Neural cell (in vitro differentiated cells): ENCODE measurements around the gene FLOT2. TPM values are rescaled to one million over a fixed set of nuclear protein-coding genes. Genes with fewer than 3 reads are reported as not detected.

ENCODE experiments used
- H2AFZ ChIP-seq: fragments of 200-600, 300-800 bp; sonication (generic), shearing (Covaris generic); 2 replicates; pipeline ENCODE4 v1.6.0; 2014; ENCODE audit warnings: low read depth, mild to moderate bottlenecking, antibody characterized with exemption, low read length, moderate library complexity
- H3F3A ChIP-seq: fragments of 200-600 bp; shearing (Covaris generic); 2 replicates; pipeline ENCODE4 v1.6.1; 2016; ENCODE audit warnings: mild to moderate bottlenecking, moderate library complexity, mixed read lengths, antibody characterized with exemption, low read length; ENCODE audit not compliant: insufficient read depth, poor library complexity, severe bottlenecking
- H3K27ac ChIP-seq: fragments of 200-600, 300-800 bp; sonication (generic), shearing (Covaris generic); 2 replicates; pipeline ENCODE4 v1.5.1; 2014; ENCODE audit warnings: mild to moderate bottlenecking, low read length, moderate library complexity
- H3K27me3 ChIP-seq: fragments of 300-800, 200-600 bp; sonication (generic), shearing (Covaris generic); 2 replicates; pipeline ENCODE4 v1.6.0; 2014; ENCODE audit warnings: mild to moderate bottlenecking, low read depth, low read length, moderate library complexity; ENCODE audit not compliant: insufficient read depth
- H3K36me3 ChIP-seq: fragments of 300-800, 200-600 bp; sonication (generic), shearing (Covaris generic); 2 replicates; pipeline ENCODE4 v1.5.1; 2014; ENCODE audit warnings: mild to moderate bottlenecking, antibody characterized with exemption, low read length, moderate library complexity; ENCODE audit not compliant: insufficient read depth
- H3K4me2 ChIP-seq: fragments of 300-800, 200-600 bp; sonication (generic), shearing (Covaris generic); 2 replicates; pipeline ENCODE4 v1.6.0; 2014; ENCODE audit warnings: mild to moderate bottlenecking, low read length
- H3K4me3 ChIP-seq: fragments of 300-800, 200-600 bp; sonication (generic), shearing (Covaris generic); 2 replicates; pipeline ENCODE4 v1.5.1; 2014; ENCODE audit warnings: mild to moderate bottlenecking, low read length, moderate library complexity
- H3K79me2 ChIP-seq: fragments of 200-600 bp; shearing (Covaris generic); replicated peaks from 2 replicates; pipeline ENCODE4 v1.6.0; 2014; ENCODE audit warnings: mild to moderate bottlenecking, low read length, moderate library complexity; ENCODE audit not compliant: insufficient read depth
- H3K9ac ChIP-seq: fragments of 300-800, 200-600 bp; sonication (generic), shearing (Covaris generic); 2 replicates; pipeline ENCODE4 v1.6.1; 2016; ENCODE audit warnings: mild to moderate bottlenecking, low read length, mixed read lengths
- H3K9me2 ChIP-seq: fragments of 200-600 bp; shearing (Covaris generic); 2 replicates; pipeline ENCODE4 v1.6.1; 2016; ENCODE audit warnings: mild to moderate bottlenecking, low read length, mixed read lengths; ENCODE audit not compliant: insufficient read depth
- H3K9me3 ChIP-seq: fragments of 200-600, 300-800 bp; sonication (generic), shearing (Covaris generic); 2 replicates; pipeline ENCODE4 v1.6.1; 2016; ENCODE audit warnings: mild to moderate bottlenecking, mixed run types, low read length, moderate library complexity, mixed read lengths
- H4K20me1 ChIP-seq: fragments of 200-600 bp; shearing (Covaris generic); 2 replicates; pipeline ENCODE4 v1.6.1; 2016; ENCODE audit warnings: mild to moderate bottlenecking, mixed run types; ENCODE audit not compliant: insufficient read depth
- EP300 ChIP-seq: fragments of 450-650 bp; conservative IDR thresholded peaks from 2 replicates; pipeline ENCODE4 v1.6.1; 2014; ENCODE audit warnings: antibody characterized with exemption, mild to moderate bottlenecking, moderate library complexity; ENCODE audit not compliant: poor library complexity, severe bottlenecking
- EZH2 ChIP-seq: fragments of 200-600, 300-800 bp; shearing (Covaris generic), sonication (generic); IDR thresholded peaks from 2 replicates; pipeline ENCODE4 v1.6.1; 2014; ENCODE audit warnings: antibody characterized with exemption, low read length, borderline replicate concordance, mild to moderate bottlenecking; ENCODE audit not compliant: insufficient read depth, poor library complexity, severe bottlenecking
- MXI1 ChIP-seq: fragments of 450-650 bp; conservative IDR thresholded peaks from 2 replicates; pipeline ENCODE4 v1.6.1; 2014; ENCODE audit warnings: antibody characterized with exemption, mild to moderate bottlenecking; ENCODE audit not compliant: poor library complexity, severe bottlenecking
- RAD21 ChIP-seq: fragments of 450-650 bp; conservative IDR thresholded peaks from 2 replicates; pipeline ENCODE4 v1.6.1; 2014; ENCODE audit warnings: antibody characterized with exemption, mild to moderate bottlenecking, moderate library complexity
- SMC3 ChIP-seq: fragments of 450-650 bp; conservative IDR thresholded peaks from 2 replicates; pipeline ENCODE4 v1.6.1; 2014; ENCODE audit warnings: antibody characterized with exemption, mild to moderate bottlenecking, moderate library complexity; ENCODE audit not compliant: poor library complexity
- polyA plus RNA-seq: library from polyadenylated mRNA; depleted of rRNA; stranded (reverse); fragments of >200 nt; gene quantifications from 2 replicates; pipeline ENCODE4 v1.2.3, GENCODE V29; 2014
- TF ChIP-seq, protein P1 (sequence below): fragments of 450-650 bp; IDR thresholded peaks from 2 replicates; pipeline ENCODE4 v1.5.1; 2014; ENCODE audit warnings: antibody characterized with exemption, mild to moderate bottlenecking, moderate library complexity; ENCODE audit not compliant: poor library complexity, severe bottlenecking
- TF ChIP-seq, protein P2 (sequence below): IDR thresholded peaks from 2 replicates; pipeline ENCODE4 v1.6.1; 2012; ENCODE audit warnings: borderline replicate concordance

FLOT2 gene
- polyA plus RNA-seq, 1 donor from 2014 or later, result 27.5 TPM

DNA sequence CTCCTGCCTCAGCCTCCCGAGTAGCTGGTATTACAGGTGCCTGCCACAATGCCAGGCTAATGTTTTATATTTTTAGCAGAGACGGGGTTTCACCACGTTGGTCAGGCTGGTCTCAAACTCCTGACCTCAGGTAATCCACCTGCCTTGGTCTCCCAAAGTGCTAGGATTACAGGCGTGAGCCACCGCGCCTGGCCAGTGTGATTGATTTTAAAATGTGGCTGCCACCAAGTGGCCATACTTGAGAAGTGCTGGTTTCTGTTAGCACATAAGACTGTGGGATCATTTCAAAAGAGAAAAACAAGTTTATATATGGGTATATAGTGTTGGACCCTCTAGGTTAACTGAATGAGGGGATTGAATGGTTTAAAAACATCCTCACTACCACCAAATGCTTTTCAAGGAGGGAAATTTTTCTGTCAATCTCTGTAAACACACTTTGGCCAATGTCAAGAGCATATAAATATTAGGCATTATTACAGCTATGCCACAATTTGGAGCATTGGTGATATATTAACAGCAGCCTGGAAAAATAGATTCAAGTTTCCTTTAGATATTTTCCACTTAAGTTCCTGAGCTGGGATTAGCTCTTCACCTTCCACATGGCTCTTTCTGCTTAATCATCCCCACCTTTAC is 18.9 kb upstream of the FLOT2 start:
- no peaks in the 10 kb centered on the region for H3K9me2 ChIP-seq
- H3K27me3 ChIP-seq, result no peaks in the 10 kb centered on the region
- no peak overlapping the region for H3K27ac ChIP-seq
- H2AFZ ChIP-seq, result no peak overlapping the region
- no peaks in the 10 kb centered on the region for H3K9me3 ChIP-seq
- no peak overlapping the region for H3K4me2 ChIP-seq
- no peak overlapping the region for H3K9ac ChIP-seq
- no peaks in the 10 kb centered on the region for H3K79me2 ChIP-seq
- TF ChIP-seq EZH2 (no peak), SMC3 (peak; percentile 75), RAD21 (peak; percentile 68)
- TF ChIP-seq, protein P1, sequence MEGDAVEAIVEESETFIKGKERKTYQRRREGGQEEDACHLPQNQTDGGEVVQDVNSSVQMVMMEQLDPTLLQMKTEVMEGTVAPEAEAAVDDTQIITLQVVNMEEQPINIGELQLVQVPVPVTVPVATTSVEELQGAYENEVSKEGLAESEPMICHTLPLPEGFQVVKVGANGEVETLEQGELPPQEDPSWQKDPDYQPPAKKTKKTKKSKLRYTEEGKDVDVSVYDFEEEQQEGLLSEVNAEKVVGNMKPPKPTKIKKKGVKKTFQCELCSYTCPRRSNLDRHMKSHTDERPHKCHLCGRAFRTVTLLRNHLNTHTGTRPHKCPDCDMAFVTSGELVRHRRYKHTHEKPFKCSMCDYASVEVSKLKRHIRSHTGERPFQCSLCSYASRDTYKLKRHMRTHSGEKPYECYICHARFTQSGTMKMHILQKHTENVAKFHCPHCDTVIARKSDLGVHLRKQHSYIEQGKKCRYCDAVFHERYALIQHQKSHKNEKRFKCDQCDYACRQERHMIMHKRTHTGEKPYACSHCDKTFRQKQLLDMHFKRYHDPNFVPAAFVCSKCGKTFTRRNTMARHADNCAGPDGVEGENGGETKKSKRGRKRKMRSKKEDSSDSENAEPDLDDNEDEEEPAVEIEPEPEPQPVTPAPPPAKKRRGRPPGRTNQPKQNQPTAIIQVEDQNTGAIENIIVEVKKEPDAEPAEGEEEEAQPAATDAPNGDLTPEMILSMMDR, result peak; percentile 79
- no peak overlapping the region for H3K4me3 ChIP-seq
- no peaks in the 10 kb centered on the region for H3F3A ChIP-seq
- H4K20me1 ChIP-seq, result no peaks in the 10 kb centered on the region
- H3K36me3 ChIP-seq, result peaks cover 7% of the 10 kb centered on the region

DNA sequence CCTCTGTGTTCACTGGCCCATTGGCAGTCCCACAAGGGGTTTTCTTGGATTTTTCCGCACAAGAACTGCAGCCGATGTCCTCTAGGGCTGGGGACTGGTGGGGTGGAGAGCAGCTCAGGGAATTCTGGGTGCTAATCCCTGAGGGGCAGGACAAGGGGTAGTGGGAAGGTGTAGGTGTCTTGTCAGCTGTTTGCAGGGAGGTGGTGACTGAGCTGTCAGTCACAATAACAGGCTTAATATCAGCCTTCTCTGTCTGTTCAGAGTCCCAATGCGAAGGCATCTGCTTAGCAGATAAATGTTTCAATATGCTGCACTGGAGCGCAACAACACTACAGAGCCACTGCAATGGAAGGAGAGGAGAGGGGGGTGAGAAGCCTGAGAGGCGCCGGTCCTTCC is 15.4 kb upstream of the FLOT2 start:
- TF ChIP-seq MXI1 (no peak), EP300 (no peak), SMC3 (no peak)
- TF ChIP-seq, protein P1, result no peak
- H3K27me3 ChIP-seq, result no peaks in the 10 kb centered on the region
- H4K20me1 ChIP-seq, result no peaks in the 10 kb centered on the region
- H3K9me3 ChIP-seq, result no peaks in the 10 kb centered on the region
- no peaks in the 10 kb centered on the region for H3K79me2 ChIP-seq
- no peaks in the 10 kb centered on the region for H3K9me2 ChIP-seq
- H3K27ac ChIP-seq, result no peak overlapping the region
- H3K4me3 ChIP-seq, result no peak overlapping the region
- no peak overlapping the region for H3K4me2 ChIP-seq
- no peak overlapping the region for H3K9ac ChIP-seq
- peaks cover 3% of the 10 kb centered on the region for H3K36me3 ChIP-seq
- H3F3A ChIP-seq, result no peaks in the 10 kb centered on the region
- no peak overlapping the region for H2AFZ ChIP-seq

DNA sequence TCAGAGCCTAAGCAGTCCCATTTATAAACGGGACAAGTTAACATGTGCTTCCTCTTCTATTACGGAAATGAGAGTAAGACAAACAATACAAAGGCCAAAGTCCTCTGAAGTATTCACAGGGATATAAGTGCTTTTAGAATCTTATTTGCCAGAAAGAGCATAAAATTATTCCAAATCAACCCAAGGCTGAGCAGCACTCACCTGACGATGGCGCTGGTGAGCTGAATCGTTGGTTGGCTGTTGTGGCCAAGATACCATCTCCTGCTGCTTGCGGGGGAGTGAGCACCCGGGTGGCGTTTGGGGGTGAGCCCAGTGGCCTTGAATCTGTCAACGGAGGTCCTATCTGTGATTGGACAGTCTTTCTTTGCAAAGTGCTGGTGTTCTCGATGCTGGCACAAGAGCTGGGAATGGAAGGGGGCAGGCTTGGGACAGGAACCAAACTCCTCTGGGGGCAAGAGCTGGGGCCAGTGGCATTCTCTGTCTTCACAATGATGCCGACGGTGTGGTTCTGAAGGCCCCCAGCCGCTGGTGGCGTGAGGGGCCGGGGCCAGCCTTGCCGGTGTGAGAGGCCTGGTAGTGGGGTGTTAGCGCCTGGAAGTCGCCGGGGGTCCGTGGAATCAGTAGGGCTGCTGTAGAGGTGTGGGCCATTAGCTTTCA is 14.9 kb upstream of the FLOT2 start:
- no peaks in the 10 kb centered on the region for H3F3A ChIP-seq
- H3K9me2 ChIP-seq, result no peaks in the 10 kb centered on the region
- H3K27me3 ChIP-seq, result no peaks in the 10 kb centered on the region
- H3K36me3 ChIP-seq, result peaks cover 3% of the 10 kb centered on the region
- H3K79me2 ChIP-seq, result no peaks in the 10 kb centered on the region
- no peak overlapping the region for H2AFZ ChIP-seq
- H3K4me2 ChIP-seq, result no peak overlapping the region
- H3K4me3 ChIP-seq, result no peak overlapping the region
- no peak overlapping the region for H3K27ac ChIP-seq
- H3K9ac ChIP-seq, result no peak overlapping the region
- H4K20me1 ChIP-seq, result no peaks in the 10 kb centered on the region
- H3K9me3 ChIP-seq, result no peaks in the 10 kb centered on the region
- no peak for TF ChIP-seq EZH2
- TF ChIP-seq, protein P1, result no peak
- TF ChIP-seq, protein P2, sequence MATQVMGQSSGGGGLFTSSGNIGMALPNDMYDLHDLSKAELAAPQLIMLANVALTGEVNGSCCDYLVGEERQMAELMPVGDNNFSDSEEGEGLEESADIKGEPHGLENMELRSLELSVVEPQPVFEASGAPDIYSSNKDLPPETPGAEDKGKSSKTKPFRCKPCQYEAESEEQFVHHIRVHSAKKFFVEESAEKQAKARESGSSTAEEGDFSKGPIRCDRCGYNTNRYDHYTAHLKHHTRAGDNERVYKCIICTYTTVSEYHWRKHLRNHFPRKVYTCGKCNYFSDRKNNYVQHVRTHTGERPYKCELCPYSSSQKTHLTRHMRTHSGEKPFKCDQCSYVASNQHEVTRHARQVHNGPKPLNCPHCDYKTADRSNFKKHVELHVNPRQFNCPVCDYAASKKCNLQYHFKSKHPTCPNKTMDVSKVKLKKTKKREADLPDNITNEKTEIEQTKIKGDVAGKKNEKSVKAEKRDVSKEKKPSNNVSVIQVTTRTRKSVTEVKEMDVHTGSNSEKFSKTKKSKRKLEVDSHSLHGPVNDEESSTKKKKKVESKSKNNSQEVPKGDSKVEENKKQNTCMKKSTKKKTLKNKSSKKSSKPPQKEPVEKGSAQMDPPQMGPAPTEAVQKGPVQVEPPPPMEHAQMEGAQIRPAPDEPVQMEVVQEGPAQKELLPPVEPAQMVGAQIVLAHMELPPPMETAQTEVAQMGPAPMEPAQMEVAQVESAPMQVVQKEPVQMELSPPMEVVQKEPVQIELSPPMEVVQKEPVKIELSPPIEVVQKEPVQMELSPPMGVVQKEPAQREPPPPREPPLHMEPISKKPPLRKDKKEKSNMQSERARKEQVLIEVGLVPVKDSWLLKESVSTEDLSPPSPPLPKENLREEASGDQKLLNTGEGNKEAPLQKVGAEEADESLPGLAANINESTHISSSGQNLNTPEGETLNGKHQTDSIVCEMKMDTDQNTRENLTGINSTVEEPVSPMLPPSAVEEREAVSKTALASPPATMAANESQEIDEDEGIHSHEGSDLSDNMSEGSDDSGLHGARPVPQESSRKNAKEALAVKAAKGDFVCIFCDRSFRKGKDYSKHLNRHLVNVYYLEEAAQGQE, result no peak
- TF ChIP-seq SMC3, result no peak
- no peak for TF ChIP-seq RAD21
